ENCODE measurements around the gene KIF6. TPM values are rescaled to one million over a fixed set of nuclear protein-coding genes. Genes with fewer than 3 reads are reported as not detected.

KIF6 gene
- total RNA-seq, 4 donors from 2014 or later, result 0.10 to 0.61 (median 0.13) TPM; not detected in 1

DNA sequence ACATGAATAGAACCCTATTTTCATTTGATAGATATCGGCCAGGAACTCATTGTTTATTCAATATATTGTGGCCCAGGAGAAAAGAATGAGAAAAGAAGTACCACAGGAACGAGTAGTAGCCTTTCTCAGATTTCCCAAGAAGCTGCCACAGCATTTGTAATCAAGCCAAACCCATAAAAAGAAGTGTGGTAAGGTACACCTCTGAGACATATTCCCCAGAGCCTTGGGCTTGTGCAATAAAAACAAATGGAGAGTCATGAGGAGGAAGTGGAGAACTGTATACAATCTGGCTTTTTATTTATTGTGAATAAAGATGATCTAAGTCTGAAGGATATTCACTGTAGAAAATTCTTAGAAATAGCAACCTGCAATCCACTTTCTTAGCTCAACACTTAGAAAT is 36.7 kb downstream of the KIF6 start:
- WGBS, 2 donors, result 47 to 52% methylated on average over 2 of the region's 2 CpGs
- TF ChIP-seq POLR2A (IDR thresholded peaks at IDR 0.05), result no peak
- TF ChIP-seq, protein P1, sequence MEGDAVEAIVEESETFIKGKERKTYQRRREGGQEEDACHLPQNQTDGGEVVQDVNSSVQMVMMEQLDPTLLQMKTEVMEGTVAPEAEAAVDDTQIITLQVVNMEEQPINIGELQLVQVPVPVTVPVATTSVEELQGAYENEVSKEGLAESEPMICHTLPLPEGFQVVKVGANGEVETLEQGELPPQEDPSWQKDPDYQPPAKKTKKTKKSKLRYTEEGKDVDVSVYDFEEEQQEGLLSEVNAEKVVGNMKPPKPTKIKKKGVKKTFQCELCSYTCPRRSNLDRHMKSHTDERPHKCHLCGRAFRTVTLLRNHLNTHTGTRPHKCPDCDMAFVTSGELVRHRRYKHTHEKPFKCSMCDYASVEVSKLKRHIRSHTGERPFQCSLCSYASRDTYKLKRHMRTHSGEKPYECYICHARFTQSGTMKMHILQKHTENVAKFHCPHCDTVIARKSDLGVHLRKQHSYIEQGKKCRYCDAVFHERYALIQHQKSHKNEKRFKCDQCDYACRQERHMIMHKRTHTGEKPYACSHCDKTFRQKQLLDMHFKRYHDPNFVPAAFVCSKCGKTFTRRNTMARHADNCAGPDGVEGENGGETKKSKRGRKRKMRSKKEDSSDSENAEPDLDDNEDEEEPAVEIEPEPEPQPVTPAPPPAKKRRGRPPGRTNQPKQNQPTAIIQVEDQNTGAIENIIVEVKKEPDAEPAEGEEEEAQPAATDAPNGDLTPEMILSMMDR (IDR thresholded peaks at IDR 0.05), result no peak
- DNase-seq (ENCODE audit: low spot score in 2 of 2), result no peak
- no peak overlapping the region for H3K4me3 ChIP-seq (ENCODE audit: low read depth, poor library complexity, severe bottlenecking)
- intact Hi-C loops (cut with DNase I; ENCODE audit: low total_unique reads), result no loop called here

DNA sequence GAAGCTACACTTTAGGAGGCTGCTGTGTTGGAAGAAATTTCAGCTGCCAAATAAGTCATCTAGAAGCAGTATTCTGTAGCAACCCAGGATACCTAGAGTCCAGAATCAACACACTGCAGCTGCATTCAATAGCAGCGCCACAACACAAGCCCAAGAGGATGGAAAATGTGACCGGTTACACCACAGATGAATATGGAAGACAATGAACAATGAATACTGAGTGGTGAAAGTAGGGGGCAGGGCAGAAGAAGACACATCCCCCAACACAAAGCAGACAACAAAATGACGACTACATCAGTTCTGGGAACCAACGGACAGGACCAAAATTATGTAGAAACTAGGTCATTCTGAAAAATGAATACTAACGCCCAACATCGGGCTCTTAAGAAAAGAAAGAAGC is 38.2 kb downstream of the KIF6 start:
- H3K4me3 ChIP-seq (ENCODE audit: low read depth, poor library complexity, severe bottlenecking), result no peak overlapping the region
- intact Hi-C loops (cut with DNase I; ENCODE audit: low total_unique reads), result no loop called here
- TF ChIP-seq, protein P1 (IDR thresholded peaks at IDR 0.05), result no peak
- no peak for TF ChIP-seq POLR2A (IDR thresholded peaks at IDR 0.05)
- DNase-seq (ENCODE audit: low spot score in 2 of 2), result no peak
- 67 to 72% methylated on average over 6 of the region's 6 CpGs for WGBS, 2 donors

- 67 to 80% methylated on average over 1 of the region's 1 CpG for WGBS, 2 donors
- DNase-seq (ENCODE audit: low spot score in 2 of 2), result no peak
- no peak for TF ChIP-seq POLR2A (IDR thresholded peaks at IDR 0.05)
- TF ChIP-seq, protein P1 (IDR thresholded peaks at IDR 0.05), result no peak
- no peak overlapping the region for H3K4me3 ChIP-seq (ENCODE audit: low read depth, poor library complexity, severe bottlenecking)
- intact Hi-C loops (cut with DNase I; ENCODE audit: low total_unique reads), result no loop called here
Observed at GRCh38 chr6:39685938-39686337, 39.3 kb downstream of the KIF6 start.

DNA sequence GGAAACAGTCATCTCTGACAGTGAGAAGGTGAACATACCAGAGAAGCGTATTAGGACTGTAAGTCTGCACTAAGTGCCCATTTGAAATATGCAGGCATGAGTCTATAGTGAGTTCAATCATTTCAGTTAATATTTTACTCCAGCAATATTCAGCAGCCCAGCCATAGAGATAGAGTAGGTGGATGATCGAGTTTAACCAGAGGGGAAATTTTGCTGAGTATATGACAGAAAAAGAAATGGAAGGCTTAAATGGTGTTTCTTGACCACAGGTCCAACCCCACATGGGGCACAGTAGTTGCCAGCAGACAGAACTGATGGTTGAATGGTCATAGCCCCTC is 39.8 kb downstream of the KIF6 start:
- TF ChIP-seq POLR2A (IDR thresholded peaks at IDR 0.05), result no peak
- TF ChIP-seq, protein P1 (IDR thresholded peaks at IDR 0.05), result no peak
- no peak overlapping the region for H3K4me3 ChIP-seq (ENCODE audit: low read depth, poor library complexity, severe bottlenecking)
- no peak for DNase-seq (ENCODE audit: low spot score in 2 of 2)
- WGBS, 2 donors, result 95 to 97% methylated on average over 2 of the region's 2 CpGs
- intact Hi-C loops (cut with DNase I; ENCODE audit: low total_unique reads), result no loop called here

DNA sequence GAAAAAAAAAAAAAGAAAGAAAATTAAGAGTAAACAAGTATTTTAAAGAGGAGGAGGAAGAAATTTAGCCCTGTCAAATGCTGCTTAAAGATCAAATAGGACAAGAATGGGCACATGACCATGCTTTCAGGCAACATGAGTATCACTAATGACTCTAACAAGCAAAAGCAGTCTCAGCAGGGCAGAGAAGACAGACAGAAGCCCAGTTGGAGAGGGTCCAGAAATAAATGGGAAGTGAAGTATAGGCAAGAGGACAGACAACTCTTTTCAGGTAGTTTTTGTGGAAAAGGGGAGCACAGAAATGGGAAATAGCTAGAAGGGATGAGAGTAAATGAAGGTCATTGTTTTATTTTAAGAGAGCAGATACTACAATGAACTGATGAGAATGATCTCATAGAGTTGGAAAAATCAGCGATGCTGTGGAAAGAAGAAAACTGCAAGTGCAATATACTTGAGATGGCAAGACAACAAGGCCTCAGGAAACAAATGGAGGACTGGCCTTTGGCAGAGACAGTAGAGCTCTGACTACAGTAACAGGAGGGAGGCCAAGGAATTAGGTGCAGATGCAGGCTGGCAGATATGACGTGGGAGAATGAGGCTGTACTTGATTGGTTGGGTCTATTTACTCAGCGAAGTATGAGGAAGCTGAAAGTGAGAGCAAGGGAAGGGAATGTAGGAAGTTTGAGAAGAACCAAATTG is 40.3 kb downstream of the KIF6 start:
- intact Hi-C loops (cut with DNase I; ENCODE audit: low total_unique reads), result no loop called here
- WGBS, 2 donors, result 55 to 65% methylated on average over 3 of the region's 3 CpGs
- H3K4me3 ChIP-seq (ENCODE audit: low read depth, poor library complexity, severe bottlenecking), result no peak overlapping the region
- no peak for DNase-seq (ENCODE audit: low spot score in 2 of 2)
- TF ChIP-seq POLR2A (IDR thresholded peaks at IDR 0.05), result no peak
- TF ChIP-seq, protein P1 (IDR thresholded peaks at IDR 0.05), result no peak

DNA sequence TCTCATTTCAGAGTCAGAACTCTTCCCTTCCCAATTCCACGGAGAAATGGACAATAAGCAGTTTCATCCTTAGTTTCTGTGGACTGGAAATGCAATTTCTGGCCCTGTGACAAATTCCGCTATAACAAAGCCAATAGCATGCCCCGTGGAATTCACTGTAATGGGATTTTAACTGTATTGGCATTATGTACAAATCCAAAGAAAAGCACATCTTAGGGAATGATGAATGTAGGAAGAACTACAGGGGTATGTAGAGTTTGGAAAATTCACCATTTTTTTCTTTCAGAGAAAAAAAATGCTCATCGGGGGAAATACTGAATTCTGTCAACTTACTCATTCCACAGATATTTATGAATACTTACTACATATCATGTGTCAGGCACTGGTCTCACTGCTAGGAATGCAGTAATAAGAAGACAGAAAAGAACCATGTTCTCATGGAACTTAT is 43.5 kb downstream of the KIF6 start:
- 24 to 32% methylated on average over 4 of the region's 4 CpGs for WGBS, 2 donors
- no peak for TF ChIP-seq POLR2A (IDR thresholded peaks at IDR 0.05)
- TF ChIP-seq, protein P1 (IDR thresholded peaks at IDR 0.05), result no peak
- H3K4me3 ChIP-seq (ENCODE audit: low read depth, poor library complexity, severe bottlenecking), result no peak overlapping the region
- intact Hi-C loops (cut with DNase I; ENCODE audit: low total_unique reads), result no loop called here
- no peak for DNase-seq (ENCODE audit: low spot score in 2 of 2)
